HS-5 (cell line): ENCODE data around the gene ACOT7.
A peak's percentile ranks its signal among the peaks of the same experiment; 100 is the strongest.
"Not testable (repeated sequence)": the region's sequence is repeated elsewhere in the genome, so short reads cannot be mapped to it uniquely, and the experiment has no call there.

Experiments
- DNase-seq: peaks from one replicate; pipeline ENCODE4 v3.0.0-alpha.2; 2012; ENCODE audit warnings: low read depth

ACOT7 gene

GRCh38 chr1:6393400-6394187, at the start of gene ACOT7:
Gene ACOT7 (minus strand): TSS chr1:6393767. CDS start chr1:6393399, 368 bp downstream.
- DNase-seq, result peak; percentile 57

- DNase-seq, result no peak
These were observed 48.0 kb upstream of the ACOT7 start for GRCh38 chr1:6441586-6441985.

- no peak for DNase-seq
These were observed 46.9 kb upstream of the ACOT7 start for GRCh38 chr1:6440198-6441126.

GRCh38 chr1:6438047-6438525, 44.5 kb upstream of the ACOT7 start:
- peak; percentile 18 for DNase-seq

GRCh38 chr1:6437012-6437700, 43.6 kb upstream of the ACOT7 start:
- DNase-seq, result not testable (repeated sequence)

GRCh38 chr1:6436277-6436676, 42.7 kb upstream of the ACOT7 start:
- not testable (repeated sequence) for DNase-seq

GRCh38 chr1:6435547-6435946, 42.0 kb upstream of the ACOT7 start:
- DNase-seq, result no peak

GRCh38 chr1:6435129-6435528, 41.6 kb upstream of the ACOT7 start:
- no peak for DNase-seq

GRCh38 chr1:6434186-6434585, 40.6 kb upstream of the ACOT7 start:
- no peak for DNase-seq

- not testable (repeated sequence) for DNase-seq
These were observed 38.3 kb upstream of the ACOT7 start for GRCh38 chr1:6431645-6432579.

- not testable (repeated sequence) for DNase-seq
These were observed 36.3 kb upstream of the ACOT7 start for GRCh38 chr1:6429660-6430411.

- DNase-seq, result not testable (repeated sequence)
These were observed 34.9 kb upstream of the ACOT7 start for GRCh38 chr1:6428453-6428852.

- DNase-seq, result no peak
These were observed 34.1 kb upstream of the ACOT7 start for GRCh38 chr1:6427441-6428390.

GRCh38 chr1:6426972-6427350, 33.4 kb upstream of the ACOT7 start:
- no peak for DNase-seq

GRCh38 chr1:6426277-6426971, 32.9 kb upstream of the ACOT7 start:
- no peak for DNase-seq

- no peak for DNase-seq
These were observed 32.1 kb upstream of the ACOT7 start for GRCh38 chr1:6425658-6426057.

- no peak for DNase-seq
These were observed 31.3 kb upstream of the ACOT7 start, which contains the start of gene ESPN for GRCh38 chr1:6424619-6425593. Gene ESPN (plus strand): TSS chr1:6424776. CDS start chr1:6424956, 180 bp downstream.
